Common myeloid progenitor, CD34-positive (primary cell): ENCODE measurements around the gene HDAC4.

Source experiments
- CTCF ChIA-PET: fragments of 350-600 bp; sonication (Branson Sonifier 250); formaldehyde crosslinking; loops from one replicate; lab custom pipeline; 2021; ENCODE audit warnings: antibody characterized with exemption; lab: Charles Lee
- POLR2A ChIA-PET: fragments of 350-600 bp; sonication (Branson Sonifier 250); formaldehyde crosslinking; loops from one replicate; lab custom pipeline; 2021; ENCODE audit warnings: antibody characterized with exemption; lab: Charles Lee
- DNase-seq, 3 donors: peaks; one replicate each; pipeline versions ENCODE4 v3.0.0 to v3.0.0-alpha.2; 2013
- H3K27ac ChIP-seq, 2 experiments: 1 replicate in 1 of 2; 2 replicates in 1 of 2; pipeline ENCODE4 v1.7.0; 2013; ENCODE audit warnings: inconsistent platforms in 2 of 2, low read length in 2 of 2, mild to moderate bottlenecking in 2 of 2, low read depth in 1 of 2, moderate library complexity in 1 of 2; ENCODE audit not compliant: severe bottlenecking in 2 of 2, insufficient read depth in 1 of 2, poor library complexity in 1 of 2
- H3K27me3 ChIP-seq, 5 experiments: replicated peaks in 2 of 5; 1 replicate in 3 of 5; 2 replicates in 2 of 5; pipeline versions ENCODE4 v1.6.1 to v1.7.0; 2013; ENCODE audit warnings: low read length in 4 of 5, mild to moderate bottlenecking in 2 of 5, moderate library complexity in 2 of 5, inconsistent platforms in 1 of 5; ENCODE audit not compliant: insufficient read depth in 5 of 5, control insufficient read depth in 4 of 5
- H3K36me3 ChIP-seq, 4 experiments: 1 replicate in 2 of 4; 2 replicates in 2 of 4; pipeline versions ENCODE4 v1.6.1 to v1.7.0; 2013; ENCODE audit warnings: low read length in 3 of 4, control low read depth in 1 of 4, mild to moderate bottlenecking in 1 of 4; ENCODE audit not compliant: control insufficient read depth in 4 of 4, insufficient read depth in 4 of 4
- H3K4me1 ChIP-seq, 4 experiments: 1 replicate in 3 of 4; 2 replicates in 1 of 4; pipeline versions ENCODE4 v1.6.1 to v1.7.1; 2013; ENCODE audit warnings: low read length in 3 of 4, mild to moderate bottlenecking in 3 of 4, control low read depth in 1 of 4, inconsistent platforms in 1 of 4, moderate library complexity in 1 of 4; ENCODE audit not compliant: control insufficient read depth in 4 of 4, insufficient read depth in 4 of 4; ENCODE audit errors: control extremely low read depth in 1 of 4
- H3K4me3 ChIP-seq, 7 experiments: 1 replicate in 4 of 7; 2 replicates in 3 of 7; pipeline versions ENCODE4 v1.5.1 to v1.7.0; 2013; ENCODE audit warnings: mild to moderate bottlenecking in 7 of 7, low read length in 6 of 7, moderate library complexity in 6 of 7, inconsistent platforms in 2 of 7, low read depth in 2 of 7, control low read depth in 1 of 7; ENCODE audit not compliant: insufficient read depth in 4 of 7, control insufficient read depth in 1 of 7; ENCODE audit errors: extremely low read depth in 1 of 7
- H3K9me3 ChIP-seq, 5 experiments: 1 replicate in 4 of 5; 2 replicates in 1 of 5; pipeline versions ENCODE4 v1.6.1 to v1.7.1; 2013; ENCODE audit warnings: low read length in 4 of 5, mild to moderate bottlenecking in 2 of 5, inconsistent platforms in 1 of 5, low read depth in 1 of 5, moderate library complexity in 1 of 5; ENCODE audit not compliant: control insufficient read depth in 4 of 5, insufficient read depth in 2 of 5; ENCODE audit errors: control extremely low read depth in 1 of 5
- WGBS: methylation state at CpG from one replicate; pipeline ENCODE4 v1.1.5; 2013; ENCODE audit not compliant: insufficient coverage; 5-methylcytosine and 5-hydroxymethylcytosine counted together

Gene HDAC4

DNA sequence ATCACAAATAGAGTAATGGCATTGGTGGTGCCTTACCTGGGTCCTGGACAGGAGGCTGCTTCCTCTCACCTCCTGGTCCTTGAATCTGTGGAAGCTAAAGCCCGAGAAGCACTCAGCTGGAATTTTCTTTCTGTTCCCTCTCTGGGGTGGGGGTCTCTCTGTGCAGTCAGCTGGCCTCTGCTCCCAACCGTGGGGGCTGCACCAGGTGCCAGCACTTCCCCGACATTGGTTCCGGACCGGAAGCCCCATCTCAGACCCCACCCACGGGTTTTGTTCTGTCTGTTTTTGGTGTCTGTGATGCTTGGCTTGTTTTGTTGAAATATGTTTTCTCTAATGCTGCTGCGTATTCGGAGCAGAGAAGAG lies 398.2 kb downstream of the HDAC4 start:
- DNase-seq = no peak
- WGBS = 95% methylated on average over 5 of the region's 8 CpGs
- H3K27me3 ChIP-seq = peaks cover 0 to 17% (median 0%) of the 10 kb centered on the region in 5 experiments
- ChIA-PET POLR2A (no interaction called here), CTCF (no interaction called here)
- H3K27ac ChIP-seq = no peak overlapping the region
- no peaks in the 10 kb centered on the region for H3K4me1 ChIP-seq
- H3K36me3 ChIP-seq = no peaks in the 10 kb centered on the region
- no peak overlapping the region for H3K4me3 ChIP-seq
- peaks cover 0 to 15% (median 5%) of the 10 kb centered on the region in 5 experiments for H3K9me3 ChIP-seq

DNA sequence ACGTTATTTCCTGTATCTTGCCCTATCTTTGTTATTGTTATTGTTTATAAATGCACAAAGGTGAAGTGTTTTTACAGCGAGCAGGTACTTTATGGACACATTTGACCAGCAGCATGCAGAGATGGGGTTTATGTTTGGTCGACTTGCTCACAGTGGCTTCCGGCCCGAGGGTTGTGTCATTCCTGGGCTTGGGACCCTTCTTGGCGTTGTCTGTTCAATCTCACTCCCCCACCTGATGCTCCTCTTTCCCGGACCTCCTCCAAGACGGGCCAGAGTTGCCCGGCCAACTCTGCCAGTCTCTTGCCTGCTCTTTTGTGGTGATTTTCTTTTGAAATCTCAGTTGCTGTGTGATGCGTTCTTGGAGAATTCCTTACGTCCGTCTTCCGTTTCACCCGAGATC lies 399.0 kb downstream of the HDAC4 start:
- H3K27me3 ChIP-seq = peaks cover 0 to 12% (median 0%) of the 10 kb centered on the region in 5 experiments
- no peak overlapping the region for H3K27ac ChIP-seq
- CTCF ChIA-PET = no interaction called here
- H3K4me1 ChIP-seq = no peaks in the 10 kb centered on the region
- peaks cover 0 to 15% (median 5%) of the 10 kb centered on the region in 5 experiments for H3K9me3 ChIP-seq
- POLR2A ChIA-PET = no interaction called here
- DNase-seq = no peak
- no peaks in the 10 kb centered on the region for H3K36me3 ChIP-seq
- WGBS = 89% methylated on average over 12 of the region's 14 CpGs
- no peak overlapping the region for H3K4me3 ChIP-seq

DNA sequence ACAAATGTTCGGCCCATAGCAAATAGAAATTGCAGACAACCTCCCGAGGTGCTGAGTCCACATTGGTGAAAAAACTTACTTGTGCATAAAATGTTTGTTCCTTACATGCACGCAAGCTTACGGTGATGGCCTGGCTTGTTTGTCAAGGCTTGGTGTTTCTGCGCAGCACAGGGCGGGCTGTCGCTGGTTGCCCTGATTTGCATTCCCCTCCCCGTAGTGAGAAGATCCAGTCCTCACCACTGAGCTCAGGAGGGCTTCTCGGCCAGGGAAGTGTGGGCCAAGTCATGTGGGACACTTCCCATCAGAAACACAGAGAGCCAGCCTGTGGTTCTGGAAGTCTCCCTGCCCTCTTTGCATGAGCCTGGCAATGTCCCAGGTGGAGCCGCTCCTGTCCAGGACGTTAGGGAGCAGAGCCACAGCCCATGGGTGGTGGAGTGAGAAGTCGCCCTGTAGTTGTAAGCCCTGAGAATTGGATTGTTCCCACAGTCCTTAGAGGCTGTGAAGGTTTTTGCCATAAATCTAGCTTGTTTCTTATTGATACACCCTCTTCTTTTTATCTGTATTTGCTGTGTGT lies 400.2 kb downstream of the HDAC4 start:
- H3K4me1 ChIP-seq = no peaks in the 10 kb centered on the region
- peaks cover 0 to 6% (median 0%) of the 10 kb centered on the region in 5 experiments for H3K27me3 ChIP-seq
- no peak overlapping the region for H3K27ac ChIP-seq
- no peak overlapping the region for H3K4me3 ChIP-seq
- CTCF ChIA-PET = no interaction called here
- no peaks in the 10 kb centered on the region for H3K36me3 ChIP-seq
- WGBS = 96% methylated on average over 10 of the region's 12 CpGs
- peaks cover 0 to 15% (median 5%) of the 10 kb centered on the region in 5 experiments for H3K9me3 ChIP-seq
- DNase-seq = no peak
- POLR2A ChIA-PET = interaction anchor here (0.7 to 0.8 kb wide), 2 partner anchors 17 to 1226 kb away, joined by 4 to 7 read pairs; no protein-coding TSS in a partner anchor

DNA sequence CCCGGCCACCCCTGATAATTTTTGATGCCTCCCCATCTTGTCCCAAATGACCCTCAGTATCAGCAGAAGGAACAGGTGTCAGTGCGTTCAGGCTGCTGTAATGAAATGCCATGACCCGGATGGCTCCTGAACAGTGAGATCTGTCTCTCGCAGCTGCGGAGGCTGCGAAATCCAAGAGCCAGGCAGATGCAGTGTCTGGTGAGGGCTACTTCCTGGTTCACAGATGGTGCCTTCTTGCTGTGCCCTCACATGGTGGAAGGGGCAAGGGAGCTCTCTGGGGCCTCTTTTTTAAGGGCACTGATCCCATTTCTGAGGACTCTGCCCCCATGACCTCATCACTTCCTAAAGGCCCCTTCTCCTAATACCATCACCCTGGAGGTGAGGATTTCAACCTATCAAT lies 400.7 kb downstream of the HDAC4 start:
- Histone ChIP-seq H3K27ac (no peak overlapping the region), H3K4me3 (no peak overlapping the region), H3K27me3 (peaks cover 0 to 2% (median 0%) of the 10 kb centered on the region in 5 experiments), H3K4me1 (no peaks in the 10 kb centered on the region), H3K36me3 (no peaks in the 10 kb centered on the region), H3K9me3 (peaks cover 0 to 16% (median 6%) of the 10 kb centered on the region in 5 experiments)
- ChIA-PET POLR2A (no interaction called here), CTCF (no interaction called here)
- WGBS = 96% methylated on average over 6 of the region's 6 CpGs
- no peak for DNase-seq

- Histone ChIP-seq H3K27me3 (peaks cover 0 to 2% (median 0%) of the 10 kb centered on the region in 5 experiments), H3K36me3 (no peaks in the 10 kb centered on the region), H3K4me3 (no peak overlapping the region), H3K27ac (no peak overlapping the region), H3K9me3 (peaks cover 0 to 17% (median 6%) of the 10 kb centered on the region in 5 experiments), H3K4me1 (no peaks in the 10 kb centered on the region)
- DNase-seq = no peak
- POLR2A ChIA-PET = no interaction called here
- 94% methylated on average over 10 of the region's 10 CpGs for WGBS
- CTCF ChIA-PET = no interaction called here
Measured at GRCh38 chr2:238999291-238999741, 401.5 kb downstream of the HDAC4 start.

DNA sequence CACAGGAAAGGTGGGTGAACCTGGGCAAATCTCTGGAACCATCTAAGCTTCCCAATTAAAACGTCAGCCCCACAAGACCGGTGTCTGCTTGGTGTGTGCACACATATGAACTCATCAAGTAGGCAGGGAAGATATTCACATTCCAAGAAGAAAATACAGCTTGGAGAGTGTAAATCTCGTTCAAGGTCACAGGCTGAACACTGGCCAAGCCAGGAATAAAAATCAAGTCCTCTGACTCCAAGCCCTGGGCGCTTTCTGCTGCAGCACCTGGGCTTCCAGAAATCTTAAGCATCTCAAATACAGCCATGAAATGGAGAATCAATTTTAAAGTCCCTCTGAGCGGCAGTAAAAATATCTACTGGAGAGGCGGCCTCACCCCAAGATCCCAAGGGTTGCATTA lies 402.0 kb downstream of the HDAC4 start:
- no peak overlapping the region for H3K27ac ChIP-seq
- POLR2A ChIA-PET = no interaction called here

More for the DNA sequence above, 402.0 kb downstream of the HDAC4 start:
- CTCF ChIA-PET = no interaction called here
- DNase-seq = no peak
- H3K9me3 ChIP-seq = peaks cover 0 to 17% (median 6%) of the 10 kb centered on the region in 5 experiments
- 87% methylated on average over 5 of the region's 6 CpGs for WGBS
- H3K4me1 ChIP-seq = no peaks in the 10 kb centered on the region
- peaks cover 0 to 4% (median 0%) of the 10 kb centered on the region in 5 experiments for H3K27me3 ChIP-seq
- no peaks in the 10 kb centered on the region for H3K36me3 ChIP-seq
- no peak overlapping the region for H3K4me3 ChIP-seq
